ENCODE data around the gene SLC22A15.

- TF ChIP-seq, protein P1, sequence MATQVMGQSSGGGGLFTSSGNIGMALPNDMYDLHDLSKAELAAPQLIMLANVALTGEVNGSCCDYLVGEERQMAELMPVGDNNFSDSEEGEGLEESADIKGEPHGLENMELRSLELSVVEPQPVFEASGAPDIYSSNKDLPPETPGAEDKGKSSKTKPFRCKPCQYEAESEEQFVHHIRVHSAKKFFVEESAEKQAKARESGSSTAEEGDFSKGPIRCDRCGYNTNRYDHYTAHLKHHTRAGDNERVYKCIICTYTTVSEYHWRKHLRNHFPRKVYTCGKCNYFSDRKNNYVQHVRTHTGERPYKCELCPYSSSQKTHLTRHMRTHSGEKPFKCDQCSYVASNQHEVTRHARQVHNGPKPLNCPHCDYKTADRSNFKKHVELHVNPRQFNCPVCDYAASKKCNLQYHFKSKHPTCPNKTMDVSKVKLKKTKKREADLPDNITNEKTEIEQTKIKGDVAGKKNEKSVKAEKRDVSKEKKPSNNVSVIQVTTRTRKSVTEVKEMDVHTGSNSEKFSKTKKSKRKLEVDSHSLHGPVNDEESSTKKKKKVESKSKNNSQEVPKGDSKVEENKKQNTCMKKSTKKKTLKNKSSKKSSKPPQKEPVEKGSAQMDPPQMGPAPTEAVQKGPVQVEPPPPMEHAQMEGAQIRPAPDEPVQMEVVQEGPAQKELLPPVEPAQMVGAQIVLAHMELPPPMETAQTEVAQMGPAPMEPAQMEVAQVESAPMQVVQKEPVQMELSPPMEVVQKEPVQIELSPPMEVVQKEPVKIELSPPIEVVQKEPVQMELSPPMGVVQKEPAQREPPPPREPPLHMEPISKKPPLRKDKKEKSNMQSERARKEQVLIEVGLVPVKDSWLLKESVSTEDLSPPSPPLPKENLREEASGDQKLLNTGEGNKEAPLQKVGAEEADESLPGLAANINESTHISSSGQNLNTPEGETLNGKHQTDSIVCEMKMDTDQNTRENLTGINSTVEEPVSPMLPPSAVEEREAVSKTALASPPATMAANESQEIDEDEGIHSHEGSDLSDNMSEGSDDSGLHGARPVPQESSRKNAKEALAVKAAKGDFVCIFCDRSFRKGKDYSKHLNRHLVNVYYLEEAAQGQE (IDR thresholded peaks at IDR 0.05; ENCODE audit: borderline replicate concordance), result no peak
- no peak for TF ChIP-seq TAF1 (IDR thresholded peaks at IDR 0.05; ENCODE audit: low read depth)
- TF ChIP-seq EP300 (conservative IDR thresholded peaks at IDR 0.05; ENCODE audit: poor library complexity, severe bottlenecking), result no peak
- no peak for TF ChIP-seq CTCF (IDR thresholded peaks at IDR 0.05; ENCODE audit: poor library complexity, severe bottlenecking)
- TF ChIP-seq EZH2 (IDR thresholded peaks at IDR 0.05; ENCODE audit: borderline replicate concordance, insufficient read depth, low read length, poor library complexity, severe bottlenecking), result no peak
- no peak for TF ChIP-seq RAD21 (conservative IDR thresholded peaks at IDR 0.05)
- TF ChIP-seq SMC3 (conservative IDR thresholded peaks at IDR 0.05; ENCODE audit: poor library complexity), result no peak
Measured at GRCh38 chr1:115976921-115977498, 697 bp downstream of the SLC22A15 start.
